GM23338 (cell line): ENCODE measurements around the gene ABCD2.

Experiments
- CREB1 ChIP-seq: fragments of 250-450 bp; sonication (Bioruptor Pico); IDR thresholded peaks from 2 replicates; pipeline ENCODE4 v1.5.0; 2020; ENCODE audit warnings: low read depth, mild to moderate bottlenecking, moderate library complexity
- CTCF ChIP-seq, 2 experiments: fragments of 200-600 bp in 1 of 2; sonication (generic) in 1 of 2; conservative IDR thresholded peaks; 2 replicates each; pipeline versions ENCODE4 v1.5.1 to v1.6.1; 2016 to 2017; ENCODE audit warnings: antibody characterized with exemption in 2 of 2, low read depth in 2 of 2, mild to moderate bottlenecking in 2 of 2, moderate library complexity in 1 of 2
- EZH2 ChIP-seq: fragments of 200-600 bp; sonication (generic); IDR thresholded peaks from one replicate; pipeline ENCODE4 v1.8.0; 2017; ENCODE audit warnings: antibody characterized with exemption, mild to moderate bottlenecking, low read depth; ENCODE audit not compliant: unreplicated experiment
- EZH2phosphoT487 ChIP-seq: fragments of 200-600 bp; sonication (generic); IDR thresholded peaks from one replicate; pipeline ENCODE4 v1.8.1; 2018; ENCODE audit warnings: antibody characterized with exemption; ENCODE audit not compliant: unreplicated experiment
- JUNB ChIP-seq: IDR thresholded peaks from one replicate; pipeline ENCODE4 v1.6.1; 2016; ENCODE audit warnings: antibody characterized with exemption; ENCODE audit not compliant: unreplicated experiment
- POLR2AphosphoS5 ChIP-seq: IDR thresholded peaks from 2 replicates; pipeline ENCODE4 v1.6.1; 2016; ENCODE audit warnings: antibody characterized with exemption, low read depth
- REST ChIP-seq: IDR thresholded peaks from one replicate; pipeline ENCODE4 v1.6.1; 2018; ENCODE audit warnings: antibody characterized with exemption; ENCODE audit not compliant: unreplicated experiment

- TF ChIP-seq POLR2AphosphoS5 (no peak), CTCF (conservative IDR thresholded peaks at IDR 0.05; ENCODE audit: low read depth in 2 of 2) (no peak), REST (no peak), EZH2phosphoT487 (no peak), EZH2 (no peak), CREB1 (CRISPR knock-in tag) (no peak), JUNB (no peak)
These were observed 1.4 kb upstream of the ABCD2 start for GRCh38 chr12:39620659-39621658.
